Panc1 (cell line): Measurements from ENCODE around the gene KCNC4. TPM values are rescaled to one million over a fixed set of nuclear protein-coding genes. Genes with fewer than 3 reads are reported as not detected.

Experiments
- ATAC-seq: fragments of 200-7000 bp; cut with Tn5 transposase; 2 replicates; pipeline ENCODE4 v1.9.1; 2020; ENCODE audit warnings: mild to moderate bottlenecking, moderate library complexity
- BruUV-seq: library from RNA; stranded (reverse); fragments of 400-500 nt; replicated peaks from 2 replicates; lab custom pipeline; 2021; lab: Mats Ljungman, UMichigan
- CTCF ChIA-PET: fragments of 300-600 bp; sonication (Branson Sonifier 250); formaldehyde crosslinking; loops from one replicate; lab custom pipeline; 2022; ENCODE audit warnings: antibody characterized with exemption; lab: Charles Lee
- POLR2A ChIA-PET: fragments of 300-600 bp; sonication (Branson Sonifier 250); formaldehyde crosslinking; loops from one replicate; lab custom pipeline; 2022; ENCODE audit warnings: antibody characterized with exemption; lab: Charles Lee
- DNase-seq: peaks from one replicate; pipeline ENCODE4 v3.0.0-alpha.2; 2010; ENCODE audit warnings: low read depth, low spot score
- H3K27ac ChIP-seq: 2 replicates; pipeline ENCODE4 v1.5.1; 2011; ENCODE audit warnings: mild to moderate bottlenecking, low read length, inconsistent platforms
- H3K27me3 ChIP-seq: fragments of 200-500 bp; sonication (Bioruptor generic); 2 replicates; pipeline ENCODE4 v1.6.0; 2014; ENCODE audit warnings: low read length, inconsistent platforms; ENCODE audit not compliant: control insufficient read depth, insufficient read depth
- H3K36me3 ChIP-seq: fragments of 200-500 bp; sonication (Bioruptor generic); 2 replicates; pipeline ENCODE4 v1.5.1; 2014; ENCODE audit warnings: inconsistent platforms, mild to moderate bottlenecking, low read length, moderate library complexity; ENCODE audit not compliant: control insufficient read depth, insufficient read depth
- H3K4me1 ChIP-seq: 2 replicates; pipeline ENCODE4 v1.5.1; 2011; ENCODE audit warnings: inconsistent platforms, mild to moderate bottlenecking, low read length, moderate library complexity; ENCODE audit not compliant: control insufficient read depth, insufficient read depth
- H3K4me3 ChIP-seq, 2 experiments: 2 replicates each; pipeline ENCODE4 v1.5.1; 2011 to 2012; ENCODE audit warnings: low read depth in 2 of 2, low read length in 2 of 2, mild to moderate bottlenecking in 2 of 2, inconsistent platforms in 1 of 2, moderate library complexity in 1 of 2
- H3K9me3 ChIP-seq: fragments of 200-500 bp; sonication (Bioruptor generic); 2 replicates; pipeline ENCODE4 v1.5.1; 2014; ENCODE audit warnings: low read depth, mild to moderate bottlenecking, inconsistent platforms, low read length, moderate library complexity; ENCODE audit not compliant: control insufficient read depth, insufficient read depth
- CTCF ChIP-seq: fragments of 450-650 bp; IDR thresholded peaks from 2 replicates; pipeline ENCODE4 v1.5.1; 2017; ENCODE audit warnings: mild to moderate bottlenecking
- POLR2AphosphoS5 ChIP-seq: IDR thresholded peaks from 2 replicates; pipeline ENCODE4 v1.6.1; 2012; ENCODE audit warnings: mild to moderate bottlenecking, low read depth, low read length, moderate library complexity
- REST ChIP-seq, 2 experiments: IDR thresholded peaks; 2 replicates each; pipeline ENCODE4 v1.6.1; 2011 to 2012; ENCODE audit warnings: low read depth in 2 of 2, control low read depth in 1 of 2, low read length in 1 of 2, mild to moderate bottlenecking in 1 of 2, moderate library complexity in 1 of 2; ENCODE audit not compliant: insufficient read depth in 1 of 2
- SIN3A ChIP-seq: IDR thresholded peaks from 2 replicates; pipeline ENCODE4 v1.6.1; 2012; ENCODE audit warnings: low read depth, mild to moderate bottlenecking, low read length, moderate library complexity, borderline replicate concordance; ENCODE audit not compliant: insufficient read depth
- TCF7L2 ChIP-seq: IDR thresholded peaks from 2 replicates; pipeline ENCODE4 v1.6.1; 2011; ENCODE audit warnings: mild to moderate bottlenecking, low read depth, low read length, inconsistent platforms
- in situ Hi-C: cut with HindIII; loops from 2 replicates; pipeline ENCODE4 v1.10.0; 2016; ENCODE audit warnings: low sequenced_read_pairs, low pct_unique_long_range_greater_than_20kb
- intact Hi-C: fragments of 100-400 bp; cut with micrococcal nuclease; formaldehyde crosslinking; loops from one replicate; pipeline ENCODE4 v1.10.0; 2022; ENCODE audit not compliant: unreplicated experiment
- total RNA-seq: library from RNA; stranded (reverse); gene quantifications from one replicate; pipeline ENCODE4 v1.2.1, GENCODE V29; 2021; ENCODE audit not compliant: unreplicated experiment

KCNC4 gene
- total RNA-seq, 1 experiment from 2014 or later: 15.4 TPM

DNA sequence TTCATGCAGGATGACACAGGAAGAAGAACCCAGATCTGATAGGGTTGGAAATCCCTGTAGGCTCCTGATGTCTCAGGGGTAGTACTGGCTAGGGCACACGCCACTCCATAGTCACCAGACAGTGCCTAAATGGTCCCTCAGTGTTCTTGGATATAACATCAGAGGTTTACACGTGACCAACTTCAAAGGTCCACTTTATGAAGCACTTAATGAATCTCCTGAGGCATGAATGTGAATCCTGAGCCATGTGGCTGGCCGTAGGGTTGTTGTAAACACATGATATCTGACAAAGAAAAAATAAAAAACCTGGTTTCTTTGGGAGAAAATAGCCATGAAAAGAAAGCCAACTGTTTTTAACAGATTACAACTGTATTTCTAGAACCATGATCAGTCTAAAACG lies 32.3 kb upstream of the KCNC4 start:
- DNase-seq (no peak), ATAC-seq (no peak)
- POLR2A ChIA-PET: no interaction called here
- no peaks in the 10 kb centered on the region for H3K27me3 ChIP-seq
- H3K27ac ChIP-seq: no peak overlapping the region
- no peaks in the 10 kb centered on the region for H3K9me3 ChIP-seq
- CTCF ChIA-PET: no interaction called here
- intact Hi-C loops: no loop called here
- no peak for TF ChIP-seq CTCF
- TF ChIP-seq TCF7L2: no peak
- TF ChIP-seq REST (IDR thresholded peaks at IDR 0.05; ENCODE audit: insufficient read depth in 1 of 2, low read depth in 2 of 2, low read length in 1 of 2): no peak
- no peak for TF ChIP-seq SIN3A
- TF ChIP-seq POLR2AphosphoS5: no peak
- H3K36me3 ChIP-seq: no peaks in the 10 kb centered on the region
- H3K4me3 ChIP-seq: no peak overlapping the region
- H3K4me1 ChIP-seq: no peaks in the 10 kb centered on the region
- in situ Hi-C loops: no loop called here
- no TSS peak for BruUV-seq

GRCh38 chr1:110183642-110184167 lies 26.4 kb upstream of the KCNC4 start:
- no peaks in the 10 kb centered on the region for H3K9me3 ChIP-seq
- CTCF ChIA-PET: no interaction called here
- in situ Hi-C loops (no loop called here), intact Hi-C loops (no loop called here)
- H3K4me1 ChIP-seq: peaks cover 5% of the 10 kb centered on the region
- POLR2A ChIA-PET: no interaction called here
- TF ChIP-seq REST (IDR thresholded peaks at IDR 0.05; ENCODE audit: insufficient read depth in 1 of 2, low read depth in 2 of 2, low read length in 1 of 2): no peak
- TF ChIP-seq POLR2AphosphoS5: no peak
- no peak for TF ChIP-seq TCF7L2
- TF ChIP-seq CTCF: no peak
- TF ChIP-seq SIN3A: no peak
- ATAC-seq: no peak
- no TSS peak for BruUV-seq
- no peak for DNase-seq
- H3K4me3 ChIP-seq: no peak overlapping the region
- H3K27ac ChIP-seq: no peak overlapping the region
- H3K36me3 ChIP-seq: no peaks in the 10 kb centered on the region
- H3K27me3 ChIP-seq: no peaks in the 10 kb centered on the region
